K562 (cell line): Measurements from ENCODE around the gene ZNF862. TPM values are rescaled to one million over a fixed set of nuclear protein-coding genes. Genes with fewer than 3 reads are reported as not detected.

Experiments used
- CAMTA2 ChIP-seq: fragments of 250-450 bp; sonication (Bioruptor Pico); conservative IDR thresholded peaks from 2 replicates; pipeline ENCODE4 v1.5.1; 2022
- CEBPZ ChIP-seq: fragments of 150-350 bp; IDR thresholded peaks from 2 replicates; pipeline ENCODE4 v1.6.1; 2014; ENCODE audit warnings: low read depth, mild to moderate bottlenecking, low read length, borderline replicate concordance
- ETV6 ChIP-seq, 3 experiments: fragments of 150-350 bp in 1 of 3; sonication (generic) in 1 of 3; formaldehyde crosslinking in 1 of 3; IDR thresholded peaks; 2 replicates each; pipeline versions ENCODE4 v1.6.1 to v1.8.0; 2014 to 2022; ENCODE audit warnings: borderline replicate concordance in 2 of 3, low read depth in 2 of 3, antibody characterized with exemption in 1 of 3, low read length in 1 of 3, mild to moderate bottlenecking in 1 of 3, missing genetic modification reagents in 1 of 3
- EWSR1 ChIP-seq: fragments of 450-650 bp; IDR thresholded peaks from 2 replicates; pipeline ENCODE4 v1.6.1; 2018; ENCODE audit warnings: borderline replicate concordance, mild to moderate bottlenecking, low read depth, moderate library complexity; ENCODE audit not compliant: partially characterized antibody
- HDAC3 ChIP-seq: fragments of 450-650 bp; IDR thresholded peaks from 2 replicates; pipeline ENCODE4 v1.6.1; 2018; ENCODE audit warnings: borderline replicate concordance, mild to moderate bottlenecking, moderate library complexity; ENCODE audit not compliant: partially characterized antibody
- KAT2B ChIP-seq: IDR thresholded peaks from one replicate; pipeline ENCODE4 v1.6.1; 2012; ENCODE audit warnings: low read depth, mild to moderate bottlenecking, control low read depth, inconsistent platforms, low read length, moderate library complexity
- MYC ChIP-seq, 2 experiments: fragments of 250-450 bp in 1 of 2; sonication (Bioruptor Pico) in 1 of 2; IDR thresholded peaks; 2 replicates each; pipeline versions ENCODE4 v1.5.1 to v1.6.1; 2012 to 2021; ENCODE audit warnings: low read depth in 2 of 2, borderline replicate concordance in 1 of 2, improper control_type of control experiment in 1 of 2, low read length in 1 of 2, mild to moderate bottlenecking in 1 of 2, moderate library complexity in 1 of 2
- PREB ChIP-seq: sonication (generic); formaldehyde crosslinking; IDR thresholded peaks from 2 replicates; pipeline ENCODE4 v1.8.1; 2023; ENCODE audit warnings: mild to moderate bottlenecking, missing genetic modification reagents
- SRSF7 ChIP-seq: fragments of 200-400 bp; formaldehyde crosslinking; optimal IDR thresholded peaks from 2 replicates; pipeline ENCODE3; 2017; ENCODE audit warnings: mild to moderate bottlenecking, low read depth, low read length
- ZBTB5 ChIP-seq: fragments of 450-650 bp; IDR thresholded peaks from 2 replicates; pipeline ENCODE4 v1.6.1; 2017; ENCODE audit warnings: antibody characterized with exemption
- ZBTB7A ChIP-seq: IDR thresholded peaks from 2 replicates; pipeline ENCODE4 v1.6.1; 2011; ENCODE audit warnings: low read depth, mild to moderate bottlenecking, low read length, moderate library complexity, borderline replicate concordance; ENCODE audit not compliant: control insufficient read depth
- ZNF24 ChIP-seq: fragments of 450-650 bp; IDR thresholded peaks from 2 replicates; pipeline ENCODE4 v1.6.1; 2016
- ZNF324 ChIP-seq: fragments of 250-450 bp; sonication (Bioruptor Pico); IDR thresholded peaks from 2 replicates; pipeline ENCODE4 v1.4.0; 2020; ENCODE audit warnings: mild to moderate bottlenecking
- ZNF512 ChIP-seq: IDR thresholded peaks from 2 replicates; pipeline ENCODE4 v1.6.1; 2016; ENCODE audit warnings: missing genetic modification characterization, missing compliant biosample characterization
- ZNF561 ChIP-seq: fragments of 450-650 bp; formaldehyde crosslinking; conservative IDR thresholded peaks from 2 replicates; pipeline ENCODE4 v1.4.0; 2020; ENCODE audit warnings: mild to moderate bottlenecking, moderate library complexity
- polyA plus RNA-seq, 8 experiments: library from polyadenylated mRNA; depleted of rRNA in 4 of 8; stranded (reverse) in 5 of 8; unstranded in 3 of 8; fragments of >200 nt; fragmentation: Nextera tagmentation in 2 of 8; fragmentation: Illumina TruSeq in 1 of 8; extraction: Ambion mirVana in 2 of 8; extraction: Trizol in 1 of 8; gene quantifications; 2 replicates each; pipeline versions ENCODE4 v1.2.1 to v1.2.3, GENCODE V29; 2011 to 2014; ENCODE audit warnings: inconsistent platforms in 1 of 8, missing spikeins in 1 of 8
- total RNA-seq, 7 experiments: library from RNA; depleted of rRNA in 6 of 7; stranded (reverse); fragments of >200 nt in 6 of 7; fragmentation: Illumina TruSeq in 2 of 7; extraction: Trizol in 2 of 7; gene quantifications; 2 replicates each; pipeline versions ENCODE4 v1.2.1 to v1.2.3, GENCODE V29; 2011 to 2021; ENCODE audit warnings: low replicate concordance in 1 of 7

Gene ZNF862
- total and polyA plus RNA-seq, 9 of the 15 experiments (the other 6 are each of a cell fraction or from before 2014, with no cell fraction given) = 1.1 to 3.9 (median 2.6) TPM

- TF ChIP-seq CEBPZ (no peak), ZNF561 (CRISPR knock-in tag) (no peak), HDAC3 (no peak), SRSF7 (no peak), ZNF512 (tag) (no peak), CAMTA2 (no peak), ETV6 (IDR thresholded peaks at IDR 0.05; ENCODE audit: borderline replicate concordance in 1 of 2, low read depth in 2 of 2, low read length in 1 of 2) (no peak), ETV6 (CRISPR knock-in tag; IDR thresholded peaks at IDR 0.05; ENCODE audit: borderline replicate concordance) (no peak), ZNF24 (no peak), KAT2B (no peak), ZBTB5 (no peak), MYC (IDR thresholded peaks at IDR 0.05; ENCODE audit: low read depth, low read length) (no peak), MYC (CRISPR knock-in tag; IDR thresholded peaks at IDR 0.05; ENCODE audit: borderline replicate concordance, low read depth) (no peak), ZNF324 (CRISPR knock-in tag) (no peak), EWSR1 (no peak), ZBTB7A (peak; percentile 72; the same call in 1 of the 2 replicates), PREB (CRISPR knock-in tag) (no peak)
Measured at GRCh38 chr7:149855361-149856305, 17.5 kb downstream of the ZNF862 start (continued).
